ENCODE data around the gene LAMB3.

DNA sequence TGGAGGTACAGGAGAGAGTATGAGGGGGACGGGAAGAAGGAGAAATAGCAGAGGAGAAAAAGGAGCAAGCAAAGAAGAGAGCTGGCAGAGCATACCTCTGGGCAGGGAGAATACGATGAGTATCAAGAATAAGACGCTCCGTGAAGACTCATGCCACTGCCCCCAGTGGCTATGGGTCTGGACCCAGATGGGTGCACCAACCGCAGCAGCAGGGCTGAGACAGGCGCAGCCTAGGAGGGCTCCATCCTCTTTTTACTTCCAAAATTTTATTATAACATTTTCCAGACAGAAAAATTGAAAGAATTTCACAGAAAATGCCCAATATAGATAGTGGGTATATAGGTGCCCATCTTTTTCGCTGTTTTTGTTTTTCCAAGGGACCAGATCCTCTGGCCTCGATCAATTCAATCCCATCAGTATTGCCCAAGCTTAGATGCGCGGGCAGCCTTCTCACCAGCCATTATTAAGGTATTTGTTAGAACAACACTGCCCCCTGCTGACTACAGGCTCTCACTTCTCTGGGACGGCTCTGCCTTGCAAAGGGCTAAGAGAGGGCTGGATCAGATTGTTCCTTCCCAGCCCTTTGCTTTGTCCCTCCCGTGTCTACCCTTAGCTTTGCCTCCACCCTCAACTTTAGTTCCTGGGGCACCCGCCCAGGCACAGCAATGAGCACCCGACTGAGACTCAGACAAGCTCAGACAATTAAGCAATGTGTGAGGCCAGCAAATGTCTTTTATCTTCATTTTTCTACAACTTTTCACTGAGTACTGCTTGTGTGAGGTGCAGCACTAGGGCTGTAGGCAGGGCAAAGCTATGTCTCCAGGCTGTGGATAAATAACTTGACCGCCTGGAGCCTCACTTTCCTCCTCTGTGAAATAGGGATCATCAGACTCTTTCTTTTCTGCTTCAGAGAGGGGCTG is 86.2 kb downstream of the LAMB3 start:
- TF ChIP-seq ZNF384 (IDR thresholded peaks at IDR 0.05) (no peak), SUZ12 (IDR thresholded peaks at IDR 0.05) (no peak), BHLHE40 (IDR thresholded peaks at IDR 0.05; ENCODE audit: borderline replicate concordance) (no peak), FOXK2 (IDR thresholded peaks at IDR 0.05) (no peak)
